Fibroblast of skin of right biceps (primary cell): ENCODE results near the gene CDK6.

Experiments used
- DNase-seq: peaks from one replicate; pipeline ENCODE4 v3.0.0-alpha.2; 2013

The CDK6 gene

GRCh38 chr7:92788559-92789183, 47.7 kb downstream of the CDK6 start:
- no peak for DNase-seq

- peak; percentile 67 for DNase-seq
Observed at GRCh38 chr7:92785923-92786322, 50.5 kb downstream of the CDK6 start.

- DNase-seq = no peak
Observed at GRCh38 chr7:92784935-92785334, 51.4 kb downstream of the CDK6 start.

GRCh38 chr7:92783260-92784201, 52.8 kb downstream of the CDK6 start:
- DNase-seq = peak; percentile 47

- DNase-seq = no peak
Observed at GRCh38 chr7:92782855-92783254, 53.5 kb downstream of the CDK6 start.

GRCh38 chr7:92782236-92782635, 54.1 kb downstream of the CDK6 start:
- no peak for DNase-seq

- DNase-seq = no peak
Observed at GRCh38 chr7:92781117-92781720, 55.2 kb downstream of the CDK6 start.

GRCh38 chr7:92778972-92779371, 57.4 kb downstream of the CDK6 start:
- peak; percentile 59 for DNase-seq

- DNase-seq = no peak
Observed at GRCh38 chr7:92777993-92778392, 58.4 kb downstream of the CDK6 start.

- no peak for DNase-seq
Observed at GRCh38 chr7:92773808-92774207, 62.6 kb downstream of the CDK6 start.

- DNase-seq = no peak
Observed at GRCh38 chr7:92769844-92770243, 66.5 kb downstream of the CDK6 start.

- DNase-seq = peak; percentile 55
Observed at GRCh38 chr7:92769394-92769699, 67.0 kb downstream of the CDK6 start.

- no peak for DNase-seq
Observed at GRCh38 chr7:92768501-92769393, 67.6 kb downstream of the CDK6 start.

GRCh38 chr7:92767437-92767836, 68.9 kb downstream of the CDK6 start:
- peak; percentile 79 for DNase-seq

- DNase-seq = no peak
Observed at GRCh38 chr7:92766461-92767003, 69.8 kb downstream of the CDK6 start.

- peak; percentile 89 for DNase-seq
Observed at GRCh38 chr7:92765725-92766124, 70.6 kb downstream of the CDK6 start.

GRCh38 chr7:92763636-92764423, 72.5 kb downstream of the CDK6 start:
- DNase-seq = peak; percentile 88

GRCh38 chr7:92762851-92763250, 73.5 kb downstream of the CDK6 start:
- no peak for DNase-seq

- DNase-seq = no peak
Observed at GRCh38 chr7:92761391-92762097, 74.8 kb downstream of the CDK6 start.

GRCh38 chr7:92758796-92759431, 77.5 kb downstream of the CDK6 start:
- no peak for DNase-seq
